ENCODE results near the gene RBM46. TPM values are rescaled to one million over a fixed set of nuclear protein-coding genes. Genes with fewer than 3 reads are reported as not detected.

RBM46 gene, protein sequence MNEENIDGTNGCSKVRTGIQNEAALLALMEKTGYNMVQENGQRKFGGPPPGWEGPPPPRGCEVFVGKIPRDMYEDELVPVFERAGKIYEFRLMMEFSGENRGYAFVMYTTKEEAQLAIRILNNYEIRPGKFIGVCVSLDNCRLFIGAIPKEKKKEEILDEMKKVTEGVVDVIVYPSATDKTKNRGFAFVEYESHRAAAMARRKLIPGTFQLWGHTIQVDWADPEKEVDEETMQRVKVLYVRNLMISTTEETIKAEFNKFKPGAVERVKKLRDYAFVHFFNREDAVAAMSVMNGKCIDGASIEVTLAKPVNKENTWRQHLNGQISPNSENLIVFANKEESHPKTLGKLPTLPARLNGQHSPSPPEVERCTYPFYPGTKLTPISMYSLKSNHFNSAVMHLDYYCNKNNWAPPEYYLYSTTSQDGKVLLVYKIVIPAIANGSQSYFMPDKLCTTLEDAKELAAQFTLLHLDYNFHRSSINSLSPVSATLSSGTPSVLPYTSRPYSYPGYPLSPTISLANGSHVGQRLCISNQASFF
- total RNA-seq (not detected), polyA plus RNA-seq (not detected), total RNA-seq (0 reads per million in 6 experiments)

DNA sequence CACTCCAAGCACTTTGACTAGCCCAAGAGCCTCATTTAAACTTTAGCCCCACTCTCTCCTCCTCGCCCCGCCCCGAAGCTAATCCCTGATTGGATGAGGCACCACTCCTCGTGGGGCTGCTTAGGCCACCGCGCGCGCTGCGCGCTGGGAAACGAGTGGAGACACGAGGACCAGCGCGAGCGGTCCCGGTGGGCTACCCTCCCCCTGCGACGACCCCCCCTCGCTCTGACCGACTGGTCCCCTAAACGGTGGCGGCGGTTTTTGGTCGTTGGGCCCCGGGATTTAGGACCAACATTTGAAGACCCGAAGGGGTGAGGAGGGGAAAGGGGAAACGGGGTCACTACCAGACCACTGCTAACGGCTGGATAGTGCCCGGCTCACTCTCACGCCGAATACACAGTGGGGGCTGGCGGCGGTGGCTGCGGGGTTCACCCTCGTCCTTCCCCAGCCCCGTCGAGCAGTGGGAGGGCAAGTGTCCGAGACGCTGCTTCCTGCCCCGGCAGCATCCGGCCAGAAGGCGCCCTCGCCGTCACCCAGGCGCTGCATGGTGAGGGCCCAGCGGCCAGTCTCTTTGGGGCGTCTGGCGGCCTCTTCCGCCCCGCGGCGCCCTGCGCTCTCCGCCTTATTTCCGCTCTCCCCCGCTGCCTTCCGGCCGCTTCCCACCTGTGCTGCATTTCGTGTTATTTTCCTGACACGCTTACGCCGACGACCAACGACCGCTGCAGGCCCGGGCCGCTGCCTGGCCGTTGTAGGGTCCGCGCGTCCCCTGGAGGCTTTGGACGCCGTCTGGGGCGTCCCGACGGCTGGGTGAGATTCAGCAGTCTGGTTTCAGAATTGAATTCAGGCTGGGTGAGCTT, at the start of gene RBM46:
Gene RBM46 (plus strand): TSS at position 147 of the 857 bp plus-strand sequence. CDS start 15,481 bp downstream, outside the sequence.
- POLR2A ChIA-PET, result no interaction called here
- ATAC-seq (no peak), DNase-seq (no peak)
- no peak within 1 kb of the TSS for H3K27ac Mint-ChIP-seq
- H3K4me3 Mint-ChIP-seq, result peak within 1 kb of the TSS in 1 of 10 donors; percentile 24
- H3K36me3 Mint-ChIP-seq, result no peaks in the 10 kb centered on the region
- peaks cover 8 to 41% (median 20%) of the 10 kb centered on the region in 5 donors for H3K27me3 Mint-ChIP-seq
- no peaks in the 10 kb centered on the region for H3K4me1 Mint-ChIP-seq
- peaks cover 0 to 5% (median 2%) of the 10 kb centered on the region in 9 donors for H3K9me3 Mint-ChIP-seq

DNA sequence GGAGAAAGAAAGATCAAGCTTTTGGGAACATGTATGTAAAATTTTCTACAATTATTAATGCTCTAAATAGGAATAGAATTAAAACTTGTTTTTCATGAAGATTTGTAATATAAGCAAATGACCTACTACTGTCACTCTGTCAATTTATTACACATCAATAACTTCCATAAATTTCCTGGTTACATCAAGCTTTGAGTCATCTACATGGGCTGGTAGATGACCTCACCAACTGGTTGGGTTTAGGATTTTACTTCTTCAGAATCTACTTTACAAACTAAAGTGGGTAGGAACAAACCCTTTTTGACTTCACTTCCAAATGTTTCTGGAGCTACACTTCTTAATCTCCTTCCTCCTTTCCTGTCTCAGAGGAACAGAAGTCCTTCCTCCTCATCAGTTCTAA, 49.3 kb upstream of the RBM46 start:
- Mint-ChIP-seq H3K27me3 (peaks cover 7 to 29% (median 11%) of the 10 kb centered on the region in 5 donors), H3K4me3 (no peak overlapping the region), H3K9me3 (peaks cover 0 to 10% (median 0%) of the 10 kb centered on the region in 9 donors), H3K4me1 (no peaks in the 10 kb centered on the region), H3K36me3 (no peaks in the 10 kb centered on the region), H3K27ac (no peak overlapping the region)
- POLR2A ChIA-PET, result no interaction called here
- ATAC-seq (no peak), DNase-seq (no peak)

DNA sequence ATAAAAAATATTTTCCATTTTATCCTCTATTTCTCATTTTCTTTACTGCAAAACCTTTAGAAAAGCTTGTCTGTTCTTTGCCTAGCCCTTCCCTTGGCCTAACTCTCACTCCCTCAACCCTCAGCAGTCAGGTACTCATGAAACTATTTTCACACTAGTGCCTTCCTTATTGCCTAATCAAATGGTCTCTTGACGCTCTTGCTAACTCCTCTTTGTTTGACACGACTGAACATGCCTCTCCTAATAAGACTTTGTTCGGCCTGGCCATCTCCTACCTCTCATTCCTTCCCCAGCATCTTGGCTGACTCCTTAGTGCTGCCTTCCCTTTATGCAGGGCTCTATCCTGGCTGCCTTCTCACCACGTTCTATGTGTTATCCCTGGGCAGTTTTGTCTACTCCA, 48.4 kb upstream of the RBM46 start:
- Mint-ChIP-seq H3K9me3 (peaks cover 0 to 10% (median 0%) of the 10 kb centered on the region in 9 donors), H3K4me1 (no peaks in the 10 kb centered on the region), H3K4me3 (no peak overlapping the region), H3K27ac (no peak overlapping the region), H3K27me3 (peaks cover 7 to 20% (median 12%) of the 10 kb centered on the region in 5 donors), H3K36me3 (no peaks in the 10 kb centered on the region)
- ATAC-seq, result no peak
- POLR2A ChIA-PET, result no interaction called here
- DNase-seq, result no peak

DNA sequence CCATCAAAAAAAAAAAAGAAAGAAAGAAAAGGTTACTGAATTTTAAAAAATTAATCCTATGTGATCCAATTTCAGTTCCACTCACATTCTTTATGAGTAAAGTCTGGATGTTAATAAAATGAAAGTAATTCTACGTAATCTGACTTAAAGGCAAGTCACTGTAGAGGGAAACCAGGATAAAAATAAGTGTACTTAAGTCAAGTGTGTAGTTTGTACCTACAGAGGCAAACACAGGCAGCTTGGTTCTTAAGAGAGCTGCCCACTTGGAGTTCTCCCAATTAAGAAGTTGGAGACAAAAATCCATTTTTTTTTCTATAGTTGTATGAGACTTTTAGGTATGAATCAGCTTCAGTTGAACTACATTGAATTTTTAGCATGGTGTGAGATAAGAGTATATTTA, 44.3 kb upstream of the RBM46 start:
- DNase-seq, result no peak
- Mint-ChIP-seq H3K36me3 (no peaks in the 10 kb centered on the region), H3K4me1 (peaks cover 0 to 5% (median 3%) of the 10 kb centered on the region in 4 donors), H3K27me3 (peaks cover 3 to 52% (median 25%) of the 10 kb centered on the region in 5 donors), H3K9me3 (peaks cover 0 to 10% (median 0%) of the 10 kb centered on the region in 9 donors), H3K27ac (no peak overlapping the region), H3K4me3 (no peak overlapping the region)
- ATAC-seq, result no peak
- POLR2A ChIA-PET, result no interaction called here

DNA sequence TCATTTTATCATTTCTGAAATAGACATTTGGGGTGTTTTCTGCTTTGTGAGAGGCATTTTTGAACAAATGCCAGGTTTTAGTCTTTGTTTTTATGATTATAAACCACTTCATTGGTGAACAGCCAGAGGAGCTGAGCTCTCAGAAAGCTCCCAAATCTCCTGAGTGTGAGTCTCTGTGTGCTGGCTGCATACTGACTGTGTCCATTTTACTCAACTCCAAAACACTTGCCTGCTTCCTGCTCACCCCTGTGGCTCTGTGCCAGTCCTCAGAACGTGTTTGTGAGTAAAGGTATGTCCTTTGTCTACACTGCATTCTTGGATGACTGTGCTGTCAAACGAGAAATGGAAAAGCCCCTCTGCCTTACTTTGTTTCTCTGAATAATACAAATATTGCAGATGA, 42.6 kb upstream of the RBM46 start:
- POLR2A ChIA-PET, result no interaction called here
- DNase-seq, result no peak
- Mint-ChIP-seq H3K4me3 (no peak overlapping the region), H3K9me3 (peaks cover 0 to 6% (median 0%) of the 10 kb centered on the region in 9 donors), H3K4me1 (peaks cover 3 to 18% (median 13%) of the 10 kb centered on the region in 4 donors), H3K27me3 (peaks cover 12 to 59% (median 31%) of the 10 kb centered on the region in 5 donors), H3K36me3 (no peaks in the 10 kb centered on the region), H3K27ac (no peak overlapping the region)
- ATAC-seq, result no peak

DNA sequence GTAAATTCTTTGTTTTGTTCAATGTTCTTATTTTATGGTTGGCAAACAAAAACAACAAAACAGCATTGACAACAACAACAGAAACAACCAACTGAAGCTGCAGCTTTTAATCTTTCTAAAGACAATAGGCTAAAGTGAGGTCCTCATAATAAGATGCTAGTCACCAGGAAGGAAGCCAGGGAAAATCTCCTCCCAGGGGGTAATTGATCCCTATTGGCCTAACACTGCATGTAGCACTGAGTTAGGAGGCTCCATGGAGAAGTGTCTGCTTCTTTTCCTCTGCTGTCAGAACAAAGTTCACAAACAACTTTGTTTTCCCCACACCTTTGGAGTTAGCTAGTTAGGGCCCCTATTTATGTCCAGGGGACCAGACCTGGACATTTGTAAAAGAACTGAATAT, 42.0 kb upstream of the RBM46 start:
- peak overlapping the region in 1 of 10 donors; percentile 30 for H3K27ac Mint-ChIP-seq
- no peak for DNase-seq
- peaks cover 5 to 22% (median 19%) of the 10 kb centered on the region in 4 donors for H3K4me1 Mint-ChIP-seq
- H3K27me3 Mint-ChIP-seq, result peaks cover 15 to 59% (median 34%) of the 10 kb centered on the region in 5 donors
- H3K36me3 Mint-ChIP-seq, result no peaks in the 10 kb centered on the region
- POLR2A ChIA-PET, result no interaction called here
- H3K9me3 Mint-ChIP-seq, result peaks cover 0 to 4% (median 0%) of the 10 kb centered on the region in 9 donors
- ATAC-seq, result no peak
- H3K4me3 Mint-ChIP-seq, result no peak overlapping the region

DNA sequence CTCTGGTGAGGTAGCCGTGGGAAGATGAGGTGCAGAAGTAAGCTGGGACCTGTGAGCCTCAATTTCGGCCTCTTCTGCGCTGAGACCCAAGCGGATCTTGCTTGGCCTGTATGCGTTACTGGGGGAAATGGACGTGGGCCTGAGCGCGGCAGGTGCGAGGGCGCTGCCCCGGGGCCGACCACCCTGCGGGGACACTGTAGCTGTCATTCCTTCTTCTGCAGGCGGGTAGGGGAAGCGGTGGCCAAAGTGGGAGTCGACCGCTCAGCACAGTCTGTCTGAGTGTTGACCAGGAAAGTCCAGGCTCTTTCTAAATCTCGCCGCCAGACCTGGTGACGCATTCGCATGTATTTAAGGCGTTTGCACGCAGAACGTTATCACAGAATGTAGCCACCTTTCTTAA, 40.6 kb upstream of the RBM46 start:
- ATAC-seq (no peak), DNase-seq (no peak)
- Mint-ChIP-seq H3K9me3 (peaks cover 0 to 4% (median 0%) of the 10 kb centered on the region in 9 donors), H3K36me3 (no peaks in the 10 kb centered on the region), H3K4me1 (peaks cover 8 to 26% (median 25%) of the 10 kb centered on the region in 4 donors), H3K4me3 (no peak overlapping the region), H3K27ac (no peak overlapping the region), H3K27me3 (peaks cover 23 to 72% (median 43%) of the 10 kb centered on the region in 5 donors)
- POLR2A ChIA-PET, result no interaction called here

DNA sequence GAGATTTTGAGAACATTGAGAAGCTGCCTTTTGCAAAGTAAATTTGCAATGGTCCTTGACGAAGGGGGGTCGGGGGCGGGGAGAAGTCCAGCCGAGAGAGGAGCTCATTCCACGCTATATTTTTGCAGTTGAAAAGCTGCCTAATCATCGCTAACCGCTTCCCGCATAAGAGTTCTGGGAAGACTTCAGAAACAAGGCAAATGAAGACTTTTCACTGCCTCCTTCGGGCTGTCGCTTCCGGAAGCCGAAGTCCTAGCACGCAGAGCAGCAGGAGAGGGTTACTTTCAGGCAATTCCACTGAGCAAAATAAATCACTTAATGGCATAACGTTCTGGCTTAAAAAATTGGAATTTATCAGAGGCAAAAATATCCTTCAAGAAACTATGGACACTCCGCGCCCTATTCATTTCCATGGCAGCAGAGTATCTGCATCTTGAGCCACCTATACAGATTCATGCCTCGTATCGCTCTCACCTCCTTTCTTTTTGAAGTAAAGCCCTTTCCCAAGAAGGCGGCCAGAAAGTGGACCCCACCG, 39.9 kb upstream of the RBM46 start:
- H3K27ac Mint-ChIP-seq, result no peak overlapping the region
- ATAC-seq, result no peak
- H3K27me3 Mint-ChIP-seq, result peaks cover 25 to 73% (median 44%) of the 10 kb centered on the region in 5 donors
- no peaks in the 10 kb centered on the region for H3K36me3 Mint-ChIP-seq
- POLR2A ChIA-PET, result no interaction called here
- peaks cover 8 to 26% (median 25%) of the 10 kb centered on the region in 4 donors for H3K4me1 Mint-ChIP-seq
- no peak for DNase-seq
- peaks cover 0 to 4% (median 0%) of the 10 kb centered on the region in 9 donors for H3K9me3 Mint-ChIP-seq
- H3K4me3 Mint-ChIP-seq, result peak overlapping the region in 3 of 10 donors; percentile 4 to 57 (median 51)

DNA sequence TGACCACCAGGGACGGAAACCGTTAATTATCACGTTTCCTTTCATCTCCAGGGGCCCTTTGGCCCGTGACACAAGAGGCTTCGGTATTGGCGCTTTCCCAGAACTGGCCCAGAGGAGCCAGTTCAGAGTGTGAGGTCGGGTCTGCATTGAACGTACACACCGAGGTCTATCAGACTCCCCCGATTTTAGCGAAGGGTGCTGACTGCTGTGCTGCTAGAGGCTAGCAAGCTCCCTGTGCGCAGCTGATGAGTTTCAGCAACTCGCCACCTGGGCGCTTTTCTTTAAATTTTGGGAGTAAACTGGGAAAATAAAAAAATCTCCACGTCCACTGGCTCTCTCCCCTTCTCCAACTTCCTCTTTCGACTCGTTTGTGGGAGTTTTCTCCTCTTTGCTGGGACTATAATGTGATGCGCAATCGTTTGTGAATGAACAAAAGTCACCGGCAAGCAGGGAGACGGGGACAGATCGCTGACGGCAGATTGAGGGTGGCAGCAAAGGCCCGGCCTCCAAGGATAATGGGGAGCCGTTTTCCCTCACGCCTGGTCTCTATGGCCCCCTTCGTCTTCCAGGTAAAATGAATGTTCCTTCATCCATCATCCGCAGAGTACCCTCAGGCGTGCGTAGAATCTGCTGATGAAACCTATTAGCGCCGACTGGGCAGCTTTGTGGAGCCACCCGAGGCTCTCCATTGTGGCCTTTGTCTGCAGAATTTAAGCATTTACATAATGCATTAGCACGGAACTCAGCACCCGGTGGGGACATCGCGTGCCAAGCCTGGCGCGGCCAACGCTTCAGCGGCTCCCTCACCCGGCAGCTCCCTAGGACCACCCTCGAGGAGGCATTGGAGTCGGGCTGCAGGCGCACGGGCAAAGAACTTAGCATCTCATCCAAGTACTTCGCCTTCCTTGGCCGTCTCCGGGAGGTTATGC, 38.9 kb upstream of the RBM46 start:
- DNase-seq, result no peak
- peak overlapping the region in 1 of 10 donors; percentile 14 for H3K27ac Mint-ChIP-seq
- H3K36me3 Mint-ChIP-seq, result no peaks in the 10 kb centered on the region
- H3K4me1 Mint-ChIP-seq, result peaks cover 8 to 26% (median 25%) of the 10 kb centered on the region in 4 donors
- H3K9me3 Mint-ChIP-seq, result peaks cover 0 to 4% (median 0%) of the 10 kb centered on the region in 9 donors
- POLR2A ChIA-PET, result no interaction called here
- peaks cover 30 to 83% (median 53%) of the 10 kb centered on the region in 5 donors for H3K27me3 Mint-ChIP-seq
- no peak for ATAC-seq
- H3K4me3 Mint-ChIP-seq, result peak overlapping the region; percentile 2 to 62 (median 48)

DNA sequence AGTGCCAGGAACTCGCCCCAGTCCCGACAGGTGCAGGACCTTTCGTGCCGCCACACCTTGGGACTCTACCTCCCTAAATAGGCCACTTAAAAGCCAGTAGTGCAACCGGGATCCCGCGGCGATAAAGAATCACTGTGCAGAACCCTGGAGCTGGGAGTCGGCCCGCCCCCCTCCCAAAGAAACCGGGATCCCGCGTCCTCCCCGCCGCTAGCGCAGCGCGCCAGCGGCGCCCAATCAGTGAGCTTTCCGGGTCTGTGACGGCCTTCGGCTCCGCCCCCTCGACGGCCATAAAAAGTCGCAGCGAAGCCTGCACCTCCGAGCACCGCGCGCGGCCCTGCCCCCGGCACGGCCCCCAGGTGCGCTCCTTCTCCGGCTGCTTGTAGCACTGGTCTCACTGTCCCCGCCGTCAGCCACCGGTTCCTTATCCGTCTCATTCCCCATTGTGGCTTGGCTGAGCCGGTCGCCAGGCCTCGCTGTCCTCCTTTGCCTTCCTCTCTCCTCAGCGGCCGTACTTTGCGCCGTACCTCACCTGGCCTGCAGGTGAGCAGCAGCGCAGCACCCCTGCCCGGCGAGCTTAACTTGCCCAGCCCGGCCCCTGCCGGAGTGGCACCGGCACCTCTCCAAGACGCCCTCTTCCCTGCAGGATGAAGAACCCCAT, 37.3 kb upstream of the RBM46 start, which contains the start of gene LRAT:
Gene LRAT (plus strand): TSS at position 318 of the 658 bp plus-strand sequence. CDS start 327 bp downstream, at position 645.
- ATAC-seq, result peak; percentile 65 to 71
- POLR2A ChIA-PET, result no interaction called here
- H3K9me3 Mint-ChIP-seq, result peaks cover 0 to 4% (median 0%) of the 10 kb centered on the region in 9 donors

DNA sequence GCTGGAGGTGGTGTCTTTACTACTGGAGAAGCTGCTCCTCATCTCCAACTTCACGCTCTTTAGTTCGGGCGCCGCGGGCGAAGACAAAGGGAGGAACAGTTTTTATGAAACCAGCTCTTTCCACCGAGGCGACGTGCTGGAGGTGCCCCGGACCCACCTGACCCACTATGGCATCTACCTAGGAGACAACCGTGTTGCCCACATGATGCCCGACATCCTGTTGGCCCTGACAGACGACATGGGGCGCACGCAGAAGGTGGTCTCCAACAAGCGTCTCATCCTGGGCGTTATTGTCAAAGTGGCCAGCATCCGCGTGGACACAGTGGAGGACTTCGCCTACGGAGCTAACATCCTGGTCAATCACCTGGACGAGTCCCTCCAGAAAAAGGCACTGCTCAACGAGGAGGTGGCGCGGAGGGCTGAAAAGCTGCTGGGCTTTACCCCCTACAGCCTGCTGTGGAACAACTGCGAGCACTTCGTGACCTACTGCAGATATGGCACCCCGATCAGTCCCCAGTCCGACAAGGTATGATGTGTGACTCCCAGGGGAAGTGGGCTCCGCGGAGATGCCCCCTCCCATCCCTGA, 36.6 kb upstream of the RBM46 start:
- H3K27me3 Mint-ChIP-seq, result peaks cover 38 to 88% (median 58%) of the 10 kb centered on the region in 5 donors
- H3K36me3 Mint-ChIP-seq, result no peaks in the 10 kb centered on the region
- DNase-seq, result no peak
- ATAC-seq, result no peak
- POLR2A ChIA-PET, result no interaction called here
- no peak overlapping the region for H3K27ac Mint-ChIP-seq
- H3K4me3 Mint-ChIP-seq, result peak overlapping the region; percentile 78 to 93 (median 88)
- H3K9me3 Mint-ChIP-seq, result peaks cover 0 to 4% (median 0%) of the 10 kb centered on the region in 9 donors
- H3K4me1 Mint-ChIP-seq, result peaks cover 8 to 26% (median 25%) of the 10 kb centered on the region in 4 donors

More for the DNA sequence above, 37.3 kb upstream of the RBM46 start, which contains the start of gene LRAT:
- H3K27ac Mint-ChIP-seq, result no peak within 1 kb of the TSS
- H3K4me3 Mint-ChIP-seq, result peak within 1 kb of the TSS; percentile 78 to 93 (median 88)
- no peaks in the 10 kb centered on the region for H3K36me3 Mint-ChIP-seq
- H3K4me1 Mint-ChIP-seq, result peaks cover 8 to 26% (median 25%) of the 10 kb centered on the region in 4 donors
- peaks cover 38 to 88% (median 58%) of the 10 kb centered on the region in 5 donors for H3K27me3 Mint-ChIP-seq
- DNase-seq, result peak in 4 of 10 donors; percentile 9 to 22 (median 14)
